ENCODE measurements around the gene LCLAT1. TPM values are rescaled to one million over a fixed set of nuclear protein-coding genes. Genes with fewer than 3 reads are reported as not detected.
"Not testable (repeated sequence)": the region's sequence is repeated elsewhere in the genome, so short reads cannot be mapped to it uniquely, and the experiment has no call there.

Gene LCLAT1
- total RNA-seq, 6 donors from 2014 or later: 7.0 to 21.9 (median 12.4) TPM

DNA sequence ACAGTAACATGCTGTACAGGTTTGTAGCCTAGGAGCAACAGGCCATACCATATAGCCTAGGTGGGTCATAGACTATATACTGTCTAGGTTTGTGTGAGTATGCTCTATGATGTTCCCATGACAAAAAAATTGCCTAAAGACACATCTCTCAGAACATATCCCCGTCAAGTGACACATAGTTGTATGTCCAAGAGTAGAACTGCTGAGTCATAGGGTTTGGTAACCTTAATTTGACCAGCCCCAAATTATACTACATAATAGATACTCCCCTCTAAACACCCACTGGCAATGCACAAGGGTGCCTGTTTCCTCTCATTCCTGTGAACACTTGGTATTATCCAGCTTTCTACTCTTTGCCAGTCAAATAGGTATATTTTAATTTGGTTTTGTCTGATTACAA is 161.6 kb downstream of the LCLAT1 start:
- no peaks in the 10 kb centered on the region for H3K9me3 ChIP-seq
- peaks cover 0 to 18% (median 5%) of the 10 kb centered on the region in 4 donors for H3K4me1 ChIP-seq
- no peaks in the 10 kb centered on the region for H3K36me3 ChIP-seq
- DNase-seq (no peak), ATAC-seq (ENCODE audit: low FRiP score in 2 of 2) (no peak)
- 91 to 92% methylated on average over 1 of the region's 1 CpG for WGBS, 2 donors
- H3K27me3 ChIP-seq: no peaks in the 10 kb centered on the region
- no peak overlapping the region for H3K4me3 ChIP-seq
- TF ChIP-seq EP300 (IDR thresholded peaks at IDR 0.05) (no peak), POLR2A (IDR thresholded peaks at IDR 0.05) (no peak), POLR2AphosphoS5 (IDR thresholded peaks at IDR 0.05) (no peak)
- TF ChIP-seq, protein P1, sequence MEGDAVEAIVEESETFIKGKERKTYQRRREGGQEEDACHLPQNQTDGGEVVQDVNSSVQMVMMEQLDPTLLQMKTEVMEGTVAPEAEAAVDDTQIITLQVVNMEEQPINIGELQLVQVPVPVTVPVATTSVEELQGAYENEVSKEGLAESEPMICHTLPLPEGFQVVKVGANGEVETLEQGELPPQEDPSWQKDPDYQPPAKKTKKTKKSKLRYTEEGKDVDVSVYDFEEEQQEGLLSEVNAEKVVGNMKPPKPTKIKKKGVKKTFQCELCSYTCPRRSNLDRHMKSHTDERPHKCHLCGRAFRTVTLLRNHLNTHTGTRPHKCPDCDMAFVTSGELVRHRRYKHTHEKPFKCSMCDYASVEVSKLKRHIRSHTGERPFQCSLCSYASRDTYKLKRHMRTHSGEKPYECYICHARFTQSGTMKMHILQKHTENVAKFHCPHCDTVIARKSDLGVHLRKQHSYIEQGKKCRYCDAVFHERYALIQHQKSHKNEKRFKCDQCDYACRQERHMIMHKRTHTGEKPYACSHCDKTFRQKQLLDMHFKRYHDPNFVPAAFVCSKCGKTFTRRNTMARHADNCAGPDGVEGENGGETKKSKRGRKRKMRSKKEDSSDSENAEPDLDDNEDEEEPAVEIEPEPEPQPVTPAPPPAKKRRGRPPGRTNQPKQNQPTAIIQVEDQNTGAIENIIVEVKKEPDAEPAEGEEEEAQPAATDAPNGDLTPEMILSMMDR (IDR thresholded peaks at IDR 0.05): no peak
- H3K27ac ChIP-seq: no peak overlapping the region

DNA sequence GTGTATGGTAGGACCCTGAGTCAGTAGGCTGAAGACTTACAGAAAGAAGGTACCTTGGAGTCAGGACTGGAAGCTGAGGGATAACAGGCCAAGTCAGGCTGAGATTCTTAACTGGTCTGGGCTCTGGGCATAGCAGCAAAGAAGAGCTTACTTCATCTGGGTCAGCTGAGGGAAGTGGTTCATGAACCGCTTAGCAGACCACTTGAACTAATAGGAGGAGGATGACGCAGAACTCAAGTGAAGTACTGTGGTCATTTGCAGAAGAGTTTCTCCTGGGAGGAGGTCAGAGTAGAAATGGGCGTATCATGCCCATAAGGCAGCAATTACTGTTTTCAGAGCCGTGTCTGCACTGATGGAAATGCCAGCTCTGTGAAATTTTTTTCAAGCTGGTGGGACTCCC is 164.5 kb downstream of the LCLAT1 start:
- ATAC-seq (ENCODE audit: low FRiP score in 2 of 2) (peak; percentile 68 to 90), DNase-seq (peak in 1 of 2 donors; percentile 77)
- peak overlapping the region in 1 of 4 donors; percentile 54 for H3K27ac ChIP-seq

DNA sequence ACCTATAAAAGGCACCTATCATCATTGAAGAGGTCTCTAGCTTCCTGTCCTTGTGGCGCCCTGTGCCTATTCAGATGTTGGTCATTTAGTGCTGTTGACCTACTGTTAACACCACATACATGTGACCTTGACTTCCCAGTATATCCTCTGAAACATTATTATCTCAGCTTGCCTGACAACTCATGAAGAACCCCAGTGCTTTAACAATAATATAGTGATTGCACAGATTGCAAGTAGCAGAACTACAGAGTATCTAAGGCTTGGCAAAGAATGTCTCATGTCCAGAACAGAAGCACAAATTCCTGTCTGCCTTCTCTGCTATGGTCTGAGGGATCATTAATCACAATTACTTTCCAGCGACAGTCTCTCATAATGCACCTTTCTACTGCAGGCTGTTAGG is 165.3 kb downstream of the LCLAT1 start:
- Histone ChIP-seq H3K4me3 (no peak overlapping the region), H3K36me3 (no peaks in the 10 kb centered on the region), H3K4me1 (peaks cover 0 to 18% (median 5%) of the 10 kb centered on the region in 4 donors), H3K27me3 (no peaks in the 10 kb centered on the region), H3K9me3 (no peaks in the 10 kb centered on the region), H3K27ac (peak overlapping the region in 1 of 4 donors; percentile 11)
- no peak for TF ChIP-seq POLR2AphosphoS5 (IDR thresholded peaks at IDR 0.05)
- TF ChIP-seq EP300 (IDR thresholded peaks at IDR 0.05): no peak
- TF ChIP-seq POLR2A (IDR thresholded peaks at IDR 0.05): no peak
- TF ChIP-seq, protein P1 (IDR thresholded peaks at IDR 0.05): no peak
- peak in 1 of 2 donors; percentile 24 for ATAC-seq (ENCODE audit: low FRiP score in 2 of 2)
- no peak for DNase-seq
- WGBS, 2 donors: 61 to 66% methylated on average over 2 of the region's 2 CpGs

More for the DNA sequence above, 164.5 kb downstream of the LCLAT1 start:
- TF ChIP-seq POLR2A (IDR thresholded peaks at IDR 0.05): peak in 1 of 4 donors; percentile 29
- TF ChIP-seq, protein P1 (IDR thresholded peaks at IDR 0.05): no peak
- peak in 2 of 4 donors; percentile 33 to 82 for TF ChIP-seq EP300 (IDR thresholded peaks at IDR 0.05)
- peak; percentile 38 to 65 for TF ChIP-seq POLR2AphosphoS5 (IDR thresholded peaks at IDR 0.05)
- Histone ChIP-seq H3K36me3 (no peaks in the 10 kb centered on the region), H3K9me3 (no peaks in the 10 kb centered on the region), H3K4me3 (no peak overlapping the region), H3K27me3 (no peaks in the 10 kb centered on the region), H3K4me1 (peaks cover 0 to 18% (median 5%) of the 10 kb centered on the region in 4 donors)
- 67 to 68% methylated on average over 4 of the region's 4 CpGs for WGBS, 2 donors

DNA sequence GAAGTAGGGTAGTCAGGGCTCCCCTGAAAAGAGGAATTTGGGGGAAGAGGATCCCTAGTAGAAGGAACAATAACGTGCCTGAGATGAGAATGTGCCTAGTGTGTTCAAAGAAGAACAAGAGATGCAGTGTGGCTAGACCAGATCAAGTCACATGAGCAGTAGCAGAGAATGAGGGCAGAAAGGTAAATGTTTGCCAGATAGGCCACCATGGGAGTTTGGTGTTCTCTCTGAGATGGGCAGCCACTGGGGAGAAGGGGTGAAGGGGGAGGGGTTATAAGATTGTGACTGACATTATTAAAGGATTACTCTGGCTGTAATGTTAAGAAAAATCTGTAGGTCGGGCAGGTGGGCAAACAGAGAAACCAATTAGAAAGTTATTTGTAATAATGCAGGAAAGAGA is 166.0 kb downstream of the LCLAT1 start:
- no peaks in the 10 kb centered on the region for H3K27me3 ChIP-seq
- H3K4me1 ChIP-seq: peaks cover 0 to 18% (median 5%) of the 10 kb centered on the region in 4 donors
- WGBS, 2 donors: 72 to 81% methylated on average over 2 of the region's 2 CpGs
- no peak overlapping the region for H3K4me3 ChIP-seq
- ATAC-seq (ENCODE audit: low FRiP score in 2 of 2) (no peak), DNase-seq (no peak)
- no peaks in the 10 kb centered on the region for H3K9me3 ChIP-seq
- no peak for TF ChIP-seq POLR2A (IDR thresholded peaks at IDR 0.05)
- H3K27ac ChIP-seq: peak overlapping the region in 1 of 4 donors; percentile 11
- no peaks in the 10 kb centered on the region for H3K36me3 ChIP-seq

DNA sequence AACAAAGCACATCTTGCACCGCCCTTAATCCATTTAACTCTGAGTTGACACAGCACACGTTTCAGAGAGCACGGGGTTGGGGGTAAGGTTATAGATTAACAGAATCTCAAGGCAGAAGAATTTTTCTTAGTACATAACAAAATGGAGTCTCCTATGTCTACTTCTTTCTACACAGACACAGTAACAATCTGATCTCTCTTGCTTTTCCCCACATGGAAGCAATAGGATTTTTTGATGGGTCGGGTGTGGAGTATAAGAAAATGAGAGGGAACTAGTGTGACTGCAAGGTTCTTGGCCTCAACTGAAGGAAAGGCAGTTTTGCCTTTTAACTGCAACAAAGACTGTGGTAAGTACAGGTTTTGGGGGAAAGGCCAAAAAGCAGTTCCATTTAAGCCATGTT is 167.2 kb downstream of the LCLAT1 start:
- H3K4me3 ChIP-seq; H3K27ac ChIP-seq; H3K36me3 ChIP-seq; ATAC-seq (ENCODE audit: low FRiP score in 2 of 2); H3K9me3 ChIP-seq; DNase-seq; H3K27me3 ChIP-seq: not testable (repeated sequence)
- H3K4me1 ChIP-seq: peaks cover 0 to 18% (median 5%) of the 10 kb centered on the region in 4 donors
- 85 to 90% methylated on average over 1 of the region's 4 CpGs for WGBS, 2 donors

DNA sequence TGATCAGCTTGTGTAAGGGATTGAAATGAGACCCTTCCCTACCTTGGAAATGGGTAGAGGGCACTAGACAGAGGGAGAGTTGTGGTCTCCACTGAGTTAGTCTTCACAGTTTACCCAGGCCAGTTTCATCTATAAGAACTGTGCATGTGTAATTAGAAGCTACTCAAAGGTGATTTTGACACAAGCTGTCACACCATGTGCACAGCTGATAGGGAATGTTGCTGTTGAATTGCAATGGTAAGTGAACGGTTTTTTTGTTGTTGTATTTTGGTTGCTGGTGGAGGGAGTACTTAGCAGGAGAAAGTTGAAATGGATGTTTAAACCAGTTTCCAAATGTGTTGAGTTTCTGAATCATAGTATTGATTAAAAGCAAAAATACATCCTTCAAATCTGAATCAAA is 168.9 kb downstream of the LCLAT1 start:
- no peaks in the 10 kb centered on the region for H3K27me3 ChIP-seq
- H3K27ac ChIP-seq: no peak overlapping the region
- peaks cover 0 to 18% (median 5%) of the 10 kb centered on the region in 4 donors for H3K4me1 ChIP-seq
- no peak overlapping the region for H3K4me3 ChIP-seq
- no peak for TF ChIP-seq EP300 (IDR thresholded peaks at IDR 0.05)
- TF ChIP-seq POLR2AphosphoS5 (IDR thresholded peaks at IDR 0.05): no peak
- no peak for TF ChIP-seq POLR2A (IDR thresholded peaks at IDR 0.05)
- TF ChIP-seq, protein P1 (IDR thresholded peaks at IDR 0.05): no peak
- H3K36me3 ChIP-seq: no peaks in the 10 kb centered on the region
- ATAC-seq (ENCODE audit: low FRiP score in 2 of 2) (no peak), DNase-seq (no peak)
- 88 to 100% methylated on average over 1 of the region's 1 CpG for WGBS, 2 donors
- no peaks in the 10 kb centered on the region for H3K9me3 ChIP-seq

All from upper lobe of left lung (tissue), 6 donors.